ENCODE data around the gene CACNA1B. TPM values are rescaled to one million over a fixed set of nuclear protein-coding genes. Genes with fewer than 3 reads are reported as not detected.

Gene CACNA1B
- total RNA-seq, 1 experiment from 2014 or later = 0.08 TPM

GRCh38 chr9:137918331-137919094, 40.9 kb downstream of the CACNA1B start:
- no peak for DNase-seq (ENCODE audit: low read depth)

- DNase-seq (ENCODE audit: low read depth) = no peak
Measured at GRCh38 chr9:137919095-137919465, 41.5 kb downstream of the CACNA1B start.

- DNase-seq (ENCODE audit: low read depth) = no peak
Measured at GRCh38 chr9:137919649-137920141, 42.1 kb downstream of the CACNA1B start.

GRCh38 chr9:137920753-137921152, 43.2 kb downstream of the CACNA1B start:
- no peak for DNase-seq (ENCODE audit: low read depth)

- no peak for DNase-seq (ENCODE audit: low read depth)
Measured at GRCh38 chr9:137924169-137924568, 46.6 kb downstream of the CACNA1B start.

- DNase-seq (ENCODE audit: low read depth) = no peak
Measured at GRCh38 chr9:137924761-137925369, 47.3 kb downstream of the CACNA1B start.

GRCh38 chr9:137943655-137944054, 66.1 kb downstream of the CACNA1B start:
- peak; percentile 24 for DNase-seq (ENCODE audit: low read depth)

GRCh38 chr9:137945581-137945980, 68.0 kb downstream of the CACNA1B start:
- DNase-seq (ENCODE audit: low read depth) = no peak

- DNase-seq (ENCODE audit: low read depth) = no peak
Measured at GRCh38 chr9:137946993-137947392, 69.4 kb downstream of the CACNA1B start.

- DNase-seq (ENCODE audit: low read depth) = no peak
Measured at GRCh38 chr9:137948642-137949041, 71.1 kb downstream of the CACNA1B start.

GRCh38 chr9:137949260-137949659, 71.7 kb downstream of the CACNA1B start:
- no peak for DNase-seq (ENCODE audit: low read depth)

- DNase-seq (ENCODE audit: low read depth) = no peak
Measured at GRCh38 chr9:137951107-137951506, 73.5 kb downstream of the CACNA1B start.

- no peak for DNase-seq (ENCODE audit: low read depth)
Measured at GRCh38 chr9:137951597-137952490, 74.3 kb downstream of the CACNA1B start.

GRCh38 chr9:137952976-137953666, 75.5 kb downstream of the CACNA1B start:
- no peak for DNase-seq (ENCODE audit: low read depth)

GRCh38 chr9:137953683-137954438, 76.3 kb downstream of the CACNA1B start:
- no peak for DNase-seq (ENCODE audit: low read depth)

GRCh38 chr9:137955224-137955570, 77.6 kb downstream of the CACNA1B start:
- DNase-seq (ENCODE audit: low read depth) = no peak

GRCh38 chr9:137955586-137955985, 78.0 kb downstream of the CACNA1B start:
- no peak for DNase-seq (ENCODE audit: low read depth)

- no peak for DNase-seq (ENCODE audit: low read depth)
Measured at GRCh38 chr9:137956039-137956438, 78.5 kb downstream of the CACNA1B start.

- no peak for DNase-seq (ENCODE audit: low read depth)
Measured at GRCh38 chr9:137956688-137957385, 79.3 kb downstream of the CACNA1B start.

Data from HT1080 (cell line).